ENCODE results near the gene SLC1A7.

SLC1A7 gene

GRCh38 chr1:53074313-53075154 is 67.9 kb downstream of the SLC1A7 start:
- no peak for DNase-seq

- DNase-seq = no peak
These were observed 68.5 kb downstream of the SLC1A7 start for GRCh38 chr1:53073868-53074311.

- no peak for DNase-seq
These were observed 69.2 kb downstream of the SLC1A7 start for GRCh38 chr1:53073287-53073686.

GRCh38 chr1:53071915-53072314 is 70.5 kb downstream of the SLC1A7 start:
- DNase-seq = no peak

GRCh38 chr1:53071167-53071865 is 71.1 kb downstream of the SLC1A7 start:
- DNase-seq = no peak

GRCh38 chr1:53070621-53071020 is 71.8 kb downstream of the SLC1A7 start:
- no peak for DNase-seq

GRCh38 chr1:53069663-53070327 is 72.6 kb downstream of the SLC1A7 start:
- DNase-seq = no peak

GRCh38 chr1:53069265-53069662 is 73.2 kb downstream of the SLC1A7 start:
- DNase-seq = no peak

GRCh38 chr1:53068314-53069099 is 73.9 kb downstream of the SLC1A7 start:
- no peak for DNase-seq

DNA sequence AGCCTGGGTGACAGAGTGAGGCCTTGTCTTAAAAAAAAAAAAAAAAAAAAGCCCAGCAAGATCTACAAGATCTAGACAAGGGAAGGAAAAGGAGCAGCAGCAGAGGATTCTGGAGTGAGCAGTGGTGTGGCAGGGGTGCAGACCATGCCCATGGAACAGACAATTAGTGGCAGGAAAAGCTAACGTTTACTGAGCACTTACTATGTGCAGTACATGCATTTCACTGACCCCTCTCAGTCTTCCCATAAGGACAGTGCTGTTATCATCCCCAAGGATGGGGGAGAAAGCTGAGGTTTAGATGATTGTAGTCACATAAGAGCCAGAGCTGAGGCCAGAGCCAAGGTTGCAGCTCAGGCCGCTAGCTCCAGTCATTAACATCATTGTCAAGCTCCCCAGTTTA is 74.6 kb downstream of the SLC1A7 start:
- no peak for DNase-seq

DNA sequence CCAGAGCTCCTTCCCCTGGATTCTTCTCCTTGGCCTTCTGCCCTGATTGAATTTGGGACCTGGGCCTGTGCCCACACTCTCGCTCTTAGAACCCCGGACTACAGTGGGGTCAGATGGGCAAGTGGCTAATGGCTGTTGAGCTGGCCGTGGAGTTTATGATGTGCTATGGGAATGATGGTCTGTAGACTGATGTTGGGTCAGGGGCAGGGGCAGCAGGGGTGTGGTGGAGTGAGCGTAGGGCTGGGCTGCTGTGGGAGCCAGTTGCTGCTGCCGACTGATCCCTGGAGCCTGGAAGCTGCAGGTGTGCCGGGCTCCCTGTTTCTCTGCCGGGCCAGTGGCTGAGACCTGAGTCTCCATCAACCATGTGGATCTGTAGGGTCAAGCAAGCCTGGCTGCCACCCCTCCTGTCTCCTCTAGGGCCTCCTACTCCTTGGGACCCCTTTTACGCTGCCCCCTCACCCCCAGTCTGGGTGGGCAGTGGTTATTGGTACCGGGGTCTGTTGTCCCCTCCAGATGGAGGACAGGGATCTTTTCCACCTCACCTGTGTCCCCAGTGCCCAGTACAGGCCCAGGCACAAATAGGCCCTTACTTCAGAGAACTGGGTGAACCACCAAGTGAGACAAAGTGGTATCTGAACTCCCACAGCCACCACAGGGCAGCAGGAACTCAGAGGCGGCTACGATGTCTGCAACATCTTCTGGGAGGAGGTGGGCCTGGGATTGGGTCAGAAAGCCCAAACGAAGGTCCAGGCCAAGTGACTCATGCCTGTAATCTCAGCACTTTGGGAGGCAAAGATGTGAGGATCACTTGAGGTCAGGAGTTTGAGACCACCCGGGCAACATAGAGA is 75.3 kb downstream of the SLC1A7 start:
- no peak for DNase-seq

- no peak for DNase-seq
These were observed 76.0 kb downstream of the SLC1A7 start for GRCh38 chr1:53066488-53066887.

DNA sequence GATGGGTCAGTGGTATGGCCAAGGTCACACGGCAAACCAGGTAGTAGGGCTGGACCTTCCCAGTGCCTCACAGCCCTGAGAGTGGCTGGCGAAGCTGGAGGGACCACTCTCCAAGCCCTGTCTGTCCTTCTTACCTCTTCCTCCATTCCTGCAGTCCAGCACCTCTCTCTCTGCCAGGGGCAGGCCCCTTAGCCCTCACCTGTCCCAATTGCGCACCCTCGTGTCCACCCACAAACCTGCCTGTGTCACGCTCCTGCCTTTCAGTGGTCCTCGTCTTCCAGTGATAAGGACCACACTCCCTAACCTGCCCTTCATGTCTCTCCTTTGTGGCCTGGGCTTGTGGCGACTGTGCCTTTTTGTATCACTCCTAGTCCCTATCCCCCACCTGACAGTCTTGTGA is 77.0 kb downstream of the SLC1A7 start:
- DNase-seq = no peak

DNA sequence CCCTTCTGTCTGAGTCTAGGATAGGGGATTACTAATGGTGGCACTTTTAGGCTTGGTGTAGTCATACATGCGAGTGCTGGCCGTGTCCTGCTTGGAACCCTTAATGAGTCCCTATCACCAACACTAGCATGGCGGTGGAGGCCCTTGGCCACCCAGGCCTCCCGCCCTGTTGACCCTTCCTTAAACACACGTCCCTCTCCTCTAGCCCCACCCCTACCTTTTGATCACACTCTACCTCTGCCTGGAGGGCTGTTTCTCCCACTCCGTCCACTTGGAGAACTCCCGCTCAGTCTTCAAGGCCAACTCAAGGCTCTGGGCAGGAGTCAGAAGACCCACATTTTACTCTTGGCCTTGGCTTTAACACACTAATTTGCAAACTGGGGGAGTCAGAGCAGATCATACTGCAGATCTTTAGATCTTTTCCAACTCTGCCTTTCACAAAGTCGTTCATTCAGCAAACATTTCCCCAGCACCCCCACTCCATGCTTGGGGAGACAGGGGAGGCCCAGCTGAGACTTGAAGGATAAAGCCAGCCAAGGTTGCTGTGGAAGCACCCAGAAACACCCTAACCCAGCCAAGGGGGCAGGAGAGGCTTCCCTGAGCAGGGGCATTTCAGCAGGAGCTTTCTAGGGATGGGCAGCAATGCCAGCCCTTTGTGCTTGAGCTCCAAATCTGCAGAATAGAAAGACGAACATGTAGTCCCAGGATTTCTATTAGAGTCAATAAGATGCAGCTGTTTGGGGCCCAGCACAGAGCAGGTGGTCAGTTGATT is 78.5 kb downstream of the SLC1A7 start:
- no peak for DNase-seq

GRCh38 chr1:53062708-53063591 is 79.5 kb downstream of the SLC1A7 start:
- DNase-seq = no peak

- no peak for DNase-seq
These were observed 80.4 kb downstream of the SLC1A7 start, which contains the start of gene PODN for GRCh38 chr1:53061859-53062707. PODN (plus strand) TSS chr1:53062213; CDS start chr1:53069856, 7,643 bp downstream.

DNA sequence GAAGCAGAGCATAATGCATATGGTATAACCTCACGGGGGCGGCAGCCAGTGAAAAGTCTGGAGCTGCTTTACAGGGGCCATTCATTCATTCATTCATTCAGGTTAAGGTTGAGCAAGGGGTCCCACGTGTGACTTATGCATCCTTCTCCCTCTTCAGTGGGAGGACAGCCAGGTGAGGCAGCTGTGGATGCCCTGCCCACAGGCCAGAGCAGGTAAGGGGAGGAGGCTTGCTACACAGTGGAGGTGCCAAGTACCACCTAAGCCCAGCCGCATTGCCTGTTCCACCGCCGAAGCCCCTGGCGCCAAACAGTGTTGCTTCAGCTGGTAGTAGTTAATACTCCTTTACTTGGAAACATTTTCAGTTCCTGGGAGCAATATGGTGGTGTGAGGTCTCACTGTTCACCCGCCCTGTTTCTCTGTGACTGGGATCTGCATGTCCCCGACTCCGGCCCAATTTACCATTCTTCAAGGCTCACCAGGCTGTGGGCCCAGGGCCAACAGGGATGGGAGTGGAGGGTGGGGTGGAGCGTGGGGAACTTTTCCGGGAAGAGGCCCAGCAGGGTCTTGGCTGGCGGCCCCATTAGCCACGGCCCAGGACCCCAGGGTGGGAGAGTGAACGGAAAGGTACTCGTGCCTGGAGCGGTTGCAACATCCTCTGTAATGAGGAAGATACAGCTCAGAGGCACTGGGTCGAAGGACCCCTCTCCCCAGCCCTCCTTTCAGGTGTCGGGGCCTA is 81.1 kb downstream of the SLC1A7 start:
- DNase-seq = no peak

GRCh38 chr1:53060579-53060978 is 81.9 kb downstream of the SLC1A7 start:
- DNase-seq = no peak
